ENCODE data around the gene ALG2. TPM values are rescaled to one million over a fixed set of nuclear protein-coding genes. Genes with fewer than 3 reads are reported as not detected.
"Not testable (repeated sequence)": the region's sequence is repeated elsewhere in the genome, so short reads cannot be mapped to it uniquely, and the experiment has no call there.

ALG2 gene
- total RNA-seq, 1 donor from 2014 or later: 39.1 TPM

- DNase-seq (ENCODE audit: low read depth): no peak
- no peak overlapping the region for H3K4me3 ChIP-seq (ENCODE audit: low read depth, low read length)
- TF ChIP-seq, protein P1, sequence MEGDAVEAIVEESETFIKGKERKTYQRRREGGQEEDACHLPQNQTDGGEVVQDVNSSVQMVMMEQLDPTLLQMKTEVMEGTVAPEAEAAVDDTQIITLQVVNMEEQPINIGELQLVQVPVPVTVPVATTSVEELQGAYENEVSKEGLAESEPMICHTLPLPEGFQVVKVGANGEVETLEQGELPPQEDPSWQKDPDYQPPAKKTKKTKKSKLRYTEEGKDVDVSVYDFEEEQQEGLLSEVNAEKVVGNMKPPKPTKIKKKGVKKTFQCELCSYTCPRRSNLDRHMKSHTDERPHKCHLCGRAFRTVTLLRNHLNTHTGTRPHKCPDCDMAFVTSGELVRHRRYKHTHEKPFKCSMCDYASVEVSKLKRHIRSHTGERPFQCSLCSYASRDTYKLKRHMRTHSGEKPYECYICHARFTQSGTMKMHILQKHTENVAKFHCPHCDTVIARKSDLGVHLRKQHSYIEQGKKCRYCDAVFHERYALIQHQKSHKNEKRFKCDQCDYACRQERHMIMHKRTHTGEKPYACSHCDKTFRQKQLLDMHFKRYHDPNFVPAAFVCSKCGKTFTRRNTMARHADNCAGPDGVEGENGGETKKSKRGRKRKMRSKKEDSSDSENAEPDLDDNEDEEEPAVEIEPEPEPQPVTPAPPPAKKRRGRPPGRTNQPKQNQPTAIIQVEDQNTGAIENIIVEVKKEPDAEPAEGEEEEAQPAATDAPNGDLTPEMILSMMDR (conservative IDR thresholded peaks at IDR 0.05; ENCODE audit: low read depth, low read length): no peak
Measured at GRCh38 chr9:99213197-99213596, 8.5 kb downstream of the ALG2 start.

GRCh38 chr9:99211746-99212145 lies 10.0 kb downstream of the ALG2 start:
- no peak overlapping the region for H3K4me3 ChIP-seq (ENCODE audit: low read depth, low read length)
- no peak for DNase-seq (ENCODE audit: low read depth)
- TF ChIP-seq, protein P1 (conservative IDR thresholded peaks at IDR 0.05; ENCODE audit: low read depth, low read length): peak; percentile 9

DNA sequence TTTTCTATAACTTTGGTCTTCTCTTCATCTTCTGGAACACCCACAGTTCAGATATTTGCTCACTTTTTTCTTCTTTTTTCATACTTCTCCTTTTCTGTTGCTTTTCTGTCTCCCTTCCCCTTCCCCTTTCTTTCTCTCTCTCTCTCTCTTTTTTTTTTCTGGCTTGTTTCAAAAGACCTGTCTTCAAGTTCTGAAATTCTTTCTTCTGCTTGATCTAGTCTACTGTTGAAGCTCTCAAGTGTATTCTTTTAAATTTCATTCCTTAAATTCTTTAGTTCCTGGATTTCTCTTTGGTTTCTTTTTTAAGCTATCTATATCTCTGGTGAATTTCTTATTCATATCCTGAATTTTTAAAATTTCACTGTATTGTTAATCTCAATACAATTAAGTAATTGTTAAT lies 11.2 kb downstream of the ALG2 start:
- no peak overlapping the region for H3K4me3 ChIP-seq (ENCODE audit: low read depth, low read length)
- no peak for DNase-seq (ENCODE audit: low read depth)
- TF ChIP-seq, protein P1 (conservative IDR thresholded peaks at IDR 0.05; ENCODE audit: low read depth, low read length): no peak

- no peak for DNase-seq (ENCODE audit: low read depth)
- no peak overlapping the region for H3K4me3 ChIP-seq (ENCODE audit: low read depth, low read length)
- TF ChIP-seq, protein P1 (conservative IDR thresholded peaks at IDR 0.05; ENCODE audit: low read depth, low read length): no peak
Measured at GRCh38 chr9:99201603-99202002, 20.1 kb downstream of the ALG2 start.

DNA sequence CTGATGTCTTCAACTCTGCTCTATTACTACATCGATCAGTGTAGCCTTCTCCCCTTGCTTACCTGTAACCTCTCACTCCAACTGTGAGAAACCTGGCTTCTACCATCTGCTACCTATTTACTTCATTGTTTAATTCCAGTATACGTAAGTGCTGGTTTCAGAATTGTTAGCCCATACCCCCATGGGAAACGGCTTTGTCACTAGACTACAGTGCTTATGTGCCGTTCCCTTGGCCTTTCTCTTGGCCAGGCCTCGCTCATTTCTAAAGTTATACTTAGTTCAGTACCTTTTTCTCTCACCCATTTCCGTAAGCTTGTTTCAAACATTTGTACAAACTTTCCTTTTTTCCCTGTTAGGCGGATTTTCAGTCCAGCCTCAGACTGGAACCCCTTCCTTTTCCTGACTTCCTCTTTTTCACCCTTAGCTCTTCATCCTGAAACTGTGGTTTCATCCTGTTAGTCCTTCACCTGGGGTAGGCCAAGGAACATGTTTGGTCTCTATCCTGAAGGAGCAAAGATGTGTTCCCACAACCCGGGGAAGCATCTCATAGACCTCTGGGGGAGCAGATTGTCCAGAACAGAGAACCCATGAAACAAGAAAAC lies 21.7 kb downstream of the ALG2 start:
- TF ChIP-seq, protein P1 (conservative IDR thresholded peaks at IDR 0.05; ENCODE audit: low read depth, low read length): no peak
- no peak for DNase-seq (ENCODE audit: low read depth)
- no peak overlapping the region for H3K4me3 ChIP-seq (ENCODE audit: low read depth, low read length)

DNA sequence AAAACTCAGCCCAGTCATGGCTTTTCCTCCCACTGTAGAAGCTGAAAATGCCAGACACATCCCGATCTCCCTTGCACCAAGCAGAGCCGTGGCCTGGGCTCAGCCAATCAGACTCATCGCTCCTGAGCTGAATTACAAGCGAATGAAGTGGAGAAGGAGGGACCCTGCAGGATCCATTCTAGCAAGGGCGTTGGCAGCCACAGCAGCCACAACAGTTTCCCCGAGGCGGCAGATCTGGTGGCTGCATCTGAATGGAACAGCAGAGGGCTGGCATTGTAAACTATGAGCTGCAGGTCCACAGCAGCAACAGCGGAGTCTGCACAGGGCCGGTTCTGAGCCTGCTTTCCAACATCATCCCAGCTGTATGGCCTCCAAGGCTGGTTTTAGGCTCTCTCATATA lies 23.8 kb downstream of the ALG2 start:
- DNase-seq (ENCODE audit: low read depth): no peak
- TF ChIP-seq, protein P1 (conservative IDR thresholded peaks at IDR 0.05; ENCODE audit: low read depth, low read length): no peak
- H3K4me3 ChIP-seq (ENCODE audit: low read depth, low read length): no peak overlapping the region

GRCh38 chr9:99197124-99197630 lies 24.6 kb downstream of the ALG2 start:
- no peak for DNase-seq (ENCODE audit: low read depth)
- TF ChIP-seq, protein P1 (conservative IDR thresholded peaks at IDR 0.05; ENCODE audit: low read depth, low read length): no peak
- no peak overlapping the region for H3K4me3 ChIP-seq (ENCODE audit: low read depth, low read length)

- DNase-seq (ENCODE audit: low read depth): not testable (repeated sequence)
Measured at GRCh38 chr9:99196484-99196883, 25.3 kb downstream of the ALG2 start.

More at GRCh38 chr9:99196484-99196883, 25.3 kb downstream of the ALG2 start:
- not testable (repeated sequence) for H3K4me3 ChIP-seq (ENCODE audit: low read depth, low read length)

Data from epithelial cell of proximal tubule (primary cell).